ENCODE data around the gene UQCRHL.

DNA sequence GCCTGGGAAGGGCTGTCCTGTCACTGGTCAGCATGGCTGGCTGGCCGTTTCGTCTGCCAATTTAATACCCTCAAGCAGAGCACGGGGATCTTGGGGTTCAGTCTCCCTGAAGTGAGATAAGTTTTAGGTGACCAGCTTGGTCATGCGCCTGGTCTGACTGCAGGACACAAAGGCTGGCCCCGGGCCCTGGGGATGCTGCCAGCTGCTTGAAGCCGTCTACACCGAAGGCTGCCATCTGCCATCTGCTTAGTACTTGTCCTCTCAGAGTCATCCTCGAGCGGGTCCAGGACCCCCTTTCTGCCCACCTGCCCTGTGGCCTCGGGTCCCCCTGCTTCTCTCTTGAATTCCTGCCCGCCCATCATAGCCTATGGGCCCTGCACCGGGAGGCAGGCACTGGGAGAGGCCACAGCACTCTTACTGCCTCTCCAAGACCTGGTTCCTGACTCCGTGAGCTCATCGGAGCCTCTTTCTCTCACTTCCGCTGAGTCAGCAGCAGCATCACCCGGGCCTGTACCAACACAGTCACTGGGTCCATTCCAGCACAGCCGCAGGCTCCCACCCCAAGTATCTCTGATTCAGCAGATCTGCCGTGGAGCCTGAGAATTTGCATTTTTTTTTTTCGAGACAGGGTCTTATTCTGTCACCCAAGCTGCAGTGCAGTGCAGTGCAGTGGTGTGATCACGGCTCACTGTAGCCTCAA lies 41.8 kb downstream of the UQCRHL start:
- TF ChIP-seq, protein P1, sequence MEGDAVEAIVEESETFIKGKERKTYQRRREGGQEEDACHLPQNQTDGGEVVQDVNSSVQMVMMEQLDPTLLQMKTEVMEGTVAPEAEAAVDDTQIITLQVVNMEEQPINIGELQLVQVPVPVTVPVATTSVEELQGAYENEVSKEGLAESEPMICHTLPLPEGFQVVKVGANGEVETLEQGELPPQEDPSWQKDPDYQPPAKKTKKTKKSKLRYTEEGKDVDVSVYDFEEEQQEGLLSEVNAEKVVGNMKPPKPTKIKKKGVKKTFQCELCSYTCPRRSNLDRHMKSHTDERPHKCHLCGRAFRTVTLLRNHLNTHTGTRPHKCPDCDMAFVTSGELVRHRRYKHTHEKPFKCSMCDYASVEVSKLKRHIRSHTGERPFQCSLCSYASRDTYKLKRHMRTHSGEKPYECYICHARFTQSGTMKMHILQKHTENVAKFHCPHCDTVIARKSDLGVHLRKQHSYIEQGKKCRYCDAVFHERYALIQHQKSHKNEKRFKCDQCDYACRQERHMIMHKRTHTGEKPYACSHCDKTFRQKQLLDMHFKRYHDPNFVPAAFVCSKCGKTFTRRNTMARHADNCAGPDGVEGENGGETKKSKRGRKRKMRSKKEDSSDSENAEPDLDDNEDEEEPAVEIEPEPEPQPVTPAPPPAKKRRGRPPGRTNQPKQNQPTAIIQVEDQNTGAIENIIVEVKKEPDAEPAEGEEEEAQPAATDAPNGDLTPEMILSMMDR (IDR thresholded peaks at IDR 0.05): no peak
- TF ChIP-seq POLR2A (IDR thresholded peaks at IDR 0.05): no peak
- TF ChIP-seq EP300 (IDR thresholded peaks at IDR 0.05): no peak
- TF ChIP-seq POLR2AphosphoS5 (IDR thresholded peaks at IDR 0.05): no peak
